ENCODE measurements around the gene ARFIP2. TPM values are rescaled to one million over a fixed set of nuclear protein-coding genes. Genes with fewer than 3 reads are reported as not detected.

Gene ARFIP2
- total RNA-seq, 2 donors from 2014 or later, result 52.1 to 62.8 TPM

DNA sequence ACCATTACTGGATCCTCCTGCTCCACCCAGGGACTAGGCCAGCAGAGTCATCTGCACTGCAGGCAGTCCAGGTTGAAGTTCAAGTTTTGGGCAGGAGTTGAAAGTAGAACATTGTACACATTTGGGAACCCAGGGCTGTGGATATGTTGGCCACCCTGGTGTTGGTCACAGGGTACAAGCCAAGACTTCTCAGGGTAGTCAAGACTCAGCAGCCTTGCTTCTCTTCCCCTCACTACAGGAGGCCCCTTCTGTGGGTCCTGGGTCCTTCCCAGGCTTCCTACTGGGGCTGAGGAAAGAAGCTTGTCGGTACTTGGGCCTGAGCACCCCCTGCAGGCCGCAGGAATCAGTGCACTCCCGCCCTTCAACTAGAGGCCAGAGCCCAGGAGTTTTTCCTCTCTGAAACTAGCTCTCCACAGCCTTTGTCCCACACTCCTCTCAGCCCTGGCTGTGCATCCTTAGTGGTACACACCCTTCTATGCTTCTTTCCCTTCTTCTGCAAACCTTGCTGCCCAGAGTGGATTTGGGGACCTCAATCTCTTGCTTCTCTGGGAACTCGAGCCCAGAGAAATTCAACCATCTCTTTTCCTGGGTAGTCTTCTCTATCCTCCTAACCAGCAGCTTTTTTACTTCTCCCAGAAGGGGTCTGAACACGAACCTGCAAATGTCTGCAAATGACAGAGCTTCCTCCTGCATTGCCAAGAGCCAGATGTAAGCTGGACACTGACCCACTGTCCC is 37.7 kb downstream of the ARFIP2 start:
- Histone ChIP-seq H3K27me3 (replicated peaks; ENCODE audit: insufficient read depth) (no peaks in the 10 kb centered on the region), H3K36me3 (peaks cover 9% of the 10 kb centered on the region), H3K9me3 (no peaks in the 10 kb centered on the region), H3K4me3 (no peak overlapping the region), H3K4me1 (ENCODE audit: control insufficient read depth in 1 of 2, low read depth in 2 of 2) (peaks cover 4 to 19% of the 10 kb centered on the region in 2 donors), H3K27ac (peak overlapping the region; percentile 51 to 55)
- ATAC-seq (ENCODE audit: insufficient number of reproducible peaks, low FRiP score, low read depth), result peak; percentile 31
- peak; percentile 61 for TF ChIP-seq CTCF (IDR thresholded peaks at IDR 0.05)
- no peak for DNase-seq (ENCODE audit: low spot score)

DNA sequence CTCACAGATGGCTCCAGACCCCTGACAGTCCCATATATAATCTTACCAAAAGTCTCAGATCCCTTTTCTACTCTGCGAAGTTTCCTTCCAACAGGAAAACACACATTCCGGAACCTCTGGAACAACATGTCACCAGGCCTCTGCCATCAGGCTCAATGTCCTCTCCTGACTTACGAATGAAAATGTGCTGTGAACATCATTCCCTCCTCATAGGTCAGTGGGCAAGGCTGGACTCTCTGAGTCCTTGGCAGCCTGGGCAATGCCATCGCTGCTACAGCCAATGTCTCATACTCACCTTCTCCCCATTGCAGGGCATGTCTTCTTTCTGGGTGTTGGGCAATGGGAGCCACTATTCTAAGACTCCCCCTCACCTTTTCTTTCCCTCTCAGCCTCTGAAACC is 38.7 kb downstream of the ARFIP2 start:
- H3K9me3 ChIP-seq, result no peaks in the 10 kb centered on the region
- TF ChIP-seq CTCF (IDR thresholded peaks at IDR 0.05), result no peak
- no peak for DNase-seq (ENCODE audit: low spot score)
- peaks cover 4 to 19% of the 10 kb centered on the region in 2 donors for H3K4me1 ChIP-seq (ENCODE audit: control insufficient read depth in 1 of 2, low read depth in 2 of 2)
- peak overlapping the region; percentile 51 to 55 for H3K27ac ChIP-seq
- H3K36me3 ChIP-seq, result no peaks in the 10 kb centered on the region
- ATAC-seq (ENCODE audit: insufficient number of reproducible peaks, low FRiP score, low read depth), result no peak
- H3K27me3 ChIP-seq (replicated peaks; ENCODE audit: insufficient read depth), result no peaks in the 10 kb centered on the region
- no peak overlapping the region for H3K4me3 ChIP-seq

GRCh38 chr11:6440906-6441358 is 40.2 kb downstream of the ARFIP2 start, which contains the start of gene HPX:
Gene HPX (minus strand): TSS chr11:6440987. CDS start chr11:6440963, 24 bp downstream.
- TF ChIP-seq CTCF (IDR thresholded peaks at IDR 0.05), result no peak
- ATAC-seq (ENCODE audit: insufficient number of reproducible peaks, low FRiP score, low read depth), result no peak
- DNase-seq (ENCODE audit: low spot score), result no peak
- peak within 1 kb of the TSS; percentile 51 to 55 for H3K27ac ChIP-seq
- H3K27me3 ChIP-seq (replicated peaks; ENCODE audit: insufficient read depth), result no peaks in the 10 kb centered on the region
- peaks cover 4 to 19% of the 10 kb centered on the region in 2 donors for H3K4me1 ChIP-seq (ENCODE audit: control insufficient read depth in 1 of 2, low read depth in 2 of 2)
- H3K4me3 ChIP-seq, result no peak within 1 kb of the TSS
- H3K36me3 ChIP-seq, result no peaks in the 10 kb centered on the region
- no peaks in the 10 kb centered on the region for H3K9me3 ChIP-seq

- Histone ChIP-seq H3K27ac (no peak overlapping the region), H3K4me1 (ENCODE audit: control insufficient read depth in 1 of 2, low read depth in 2 of 2) (peaks cover 4 to 19% of the 10 kb centered on the region in 2 donors), H3K36me3 (no peaks in the 10 kb centered on the region), H3K27me3 (replicated peaks; ENCODE audit: insufficient read depth) (no peaks in the 10 kb centered on the region), H3K4me3 (no peak overlapping the region), H3K9me3 (no peaks in the 10 kb centered on the region)
- TF ChIP-seq CTCF (IDR thresholded peaks at IDR 0.05), result peak; percentile 61
- ATAC-seq (ENCODE audit: insufficient number of reproducible peaks, low FRiP score, low read depth), result no peak
- no peak for DNase-seq (ENCODE audit: low spot score)
Observed at GRCh38 chr11:6438979-6439571, 42.1 kb downstream of the ARFIP2 start.

GRCh38 chr11:6437993-6438392 is 43.1 kb downstream of the ARFIP2 start:
- H3K27me3 ChIP-seq (replicated peaks; ENCODE audit: insufficient read depth), result no peaks in the 10 kb centered on the region
- ATAC-seq (ENCODE audit: insufficient number of reproducible peaks, low FRiP score, low read depth), result no peak
- no peak for TF ChIP-seq CTCF (IDR thresholded peaks at IDR 0.05)

More at GRCh38 chr11:6437993-6438392, 43.1 kb downstream of the ARFIP2 start:
- H3K4me3 ChIP-seq, result no peak overlapping the region
- no peak for DNase-seq (ENCODE audit: low spot score)
- no peaks in the 10 kb centered on the region for H3K36me3 ChIP-seq
- no peaks in the 10 kb centered on the region for H3K9me3 ChIP-seq
- no peak overlapping the region for H3K27ac ChIP-seq
- H3K4me1 ChIP-seq (ENCODE audit: control insufficient read depth in 1 of 2, low read depth in 2 of 2), result peaks cover 4 to 19% of the 10 kb centered on the region in 2 donors
